HUES64 (cell line): ENCODE results near the gene TPRN.
A peak's percentile ranks its signal among the peaks of the same experiment; 100 is the strongest.
"Not testable (repeated sequence)": the region's sequence is repeated elsewhere in the genome, so short reads cannot be mapped to it uniquely, and the experiment has no call there.

Experiments
- H3K27ac ChIP-seq: 2 replicates; pipeline ENCODE4 v1.7.0; 2013; ENCODE audit warnings: low read depth, low read length, inconsistent platforms
- H3K27me3 ChIP-seq: 2 replicates; pipeline ENCODE4 v1.6.1; 2013; ENCODE audit warnings: mild to moderate bottlenecking, low read length; ENCODE audit not compliant: insufficient read depth
- H3K36me3 ChIP-seq: 2 replicates; pipeline ENCODE4 v1.6.1; 2013; ENCODE audit warnings: mild to moderate bottlenecking, low read length; ENCODE audit not compliant: insufficient read depth
- H3K4me1 ChIP-seq: 2 replicates; pipeline ENCODE4 v1.6.1; 2013; ENCODE audit warnings: mild to moderate bottlenecking, low read length, moderate library complexity; ENCODE audit not compliant: insufficient read depth
- H3K4me3 ChIP-seq: 2 replicates; pipeline ENCODE4 v1.5.1; 2013; ENCODE audit warnings: mild to moderate bottlenecking, low read length, moderate library complexity
- H3K9ac ChIP-seq: 2 replicates; pipeline ENCODE4 v1.6.1; 2013; ENCODE audit warnings: mild to moderate bottlenecking, low read depth, low read length
- H3K9me3 ChIP-seq: 2 replicates; pipeline ENCODE4 v1.6.1; 2013; ENCODE audit warnings: low read depth, low read length; ENCODE audit not compliant: insufficient read depth
- WGBS: fragments of 150-250, 120-280 bp; methylation state at CpG from one replicate; pipeline ENCODE4 v1.1.7; 2013; ENCODE audit warnings: missing lambda C conversion rate; 5-methylcytosine and 5-hydroxymethylcytosine counted together

The TPRN gene

DNA sequence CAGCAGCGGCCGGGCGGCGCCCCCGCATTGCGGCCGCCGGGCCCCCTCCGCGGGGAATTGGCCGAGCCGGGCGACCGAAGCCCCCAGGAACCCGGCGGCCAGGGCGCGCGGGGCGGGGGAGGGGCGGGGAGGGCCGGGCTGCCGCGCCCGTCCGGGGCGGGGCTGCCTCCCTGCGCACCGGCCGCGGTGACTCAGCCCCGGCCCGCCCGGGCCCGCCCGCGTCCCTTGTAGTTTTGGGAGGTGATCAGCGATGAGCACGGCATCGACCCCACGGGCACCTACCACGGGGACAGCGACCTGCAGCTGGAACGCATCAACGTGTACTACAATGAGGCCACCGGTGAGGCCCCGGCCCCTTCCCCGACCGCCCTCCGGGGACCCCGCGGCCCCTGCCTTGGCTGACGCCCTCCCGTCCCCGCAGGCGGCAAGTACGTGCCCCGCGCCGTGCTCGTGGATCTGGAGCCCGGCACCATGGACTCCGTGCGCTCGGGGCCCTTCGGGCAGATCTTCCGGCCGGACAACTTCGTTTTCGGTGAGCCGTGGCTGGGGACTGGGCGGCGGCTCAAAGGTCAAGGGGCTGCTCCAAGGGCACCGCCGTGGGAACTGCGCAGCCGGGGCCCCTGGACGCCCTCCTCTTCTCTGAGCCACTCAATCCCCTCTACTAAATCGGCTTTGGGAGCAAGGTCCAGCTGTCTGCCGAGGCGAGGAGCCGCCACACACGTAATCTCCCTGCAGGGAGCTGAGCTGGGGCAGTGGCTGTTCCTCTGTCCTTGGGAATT, 41.1 kb upstream of the TPRN start:
- Histone ChIP-seq H3K9ac (peak overlapping the region; percentile 82), H3K27ac (peak overlapping the region; percentile 61; the same call in 1 of the 2 replicates)

DNA sequence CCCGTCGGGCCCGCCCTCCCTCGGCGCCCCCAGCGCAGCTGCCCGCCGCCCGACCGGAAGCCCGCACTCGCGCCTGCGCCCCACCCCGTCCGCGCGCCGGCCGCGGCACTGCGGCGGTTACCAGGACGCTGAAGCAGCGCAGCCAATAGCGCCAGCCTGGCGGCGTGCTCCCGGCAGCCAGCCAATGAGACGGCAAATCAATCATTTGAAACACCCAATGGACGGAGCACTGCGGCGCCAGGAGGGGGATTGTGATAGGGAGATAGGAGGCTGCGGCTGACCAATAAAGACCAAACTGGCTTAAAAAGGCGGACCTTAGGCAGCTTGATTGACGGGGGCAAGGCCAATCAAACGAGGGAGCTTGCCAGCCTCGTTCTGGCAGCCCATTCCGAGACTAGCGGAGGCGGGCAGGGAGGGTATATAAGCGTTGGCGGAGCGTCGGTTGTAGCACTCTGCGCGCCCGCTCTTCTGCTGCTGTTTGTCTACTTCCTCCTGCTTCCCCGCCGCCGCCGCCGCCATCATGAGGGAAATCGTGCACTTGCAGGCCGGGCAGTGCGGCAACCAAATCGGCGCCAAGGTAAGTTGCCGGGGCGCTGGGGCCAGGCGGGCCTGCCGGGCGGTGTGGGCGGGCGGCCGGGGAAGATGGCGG, 40.4 kb upstream of the TPRN start, which contains the start of gene TUBB4B:
Gene TUBB4B (plus strand): TSS at position 447 of the 649 bp plus-strand sequence. CDS start 74 bp downstream, at position 521.
- peaks cover 22% of the 10 kb centered on the region for H3K36me3 ChIP-seq
- no peaks in the 10 kb centered on the region for H3K27me3 ChIP-seq
- H3K4me3 ChIP-seq: peak within 1 kb of the TSS; percentile 83
- peak within 1 kb of the TSS; percentile 95 for H3K27ac ChIP-seq
- H3K9me3 ChIP-seq: no peaks in the 10 kb centered on the region
- whole genome bisulfite sequencing: under 1% methylated on average over 67 of the region's 67 CpGs
- peak within 1 kb of the TSS; percentile 89 for H3K9ac ChIP-seq
- peaks cover 20% of the 10 kb centered on the region for H3K4me1 ChIP-seq

More for the DNA sequence above, 41.1 kb upstream of the TPRN start:
- peaks cover 22% of the 10 kb centered on the region for H3K36me3 ChIP-seq
- H3K9me3 ChIP-seq: no peaks in the 10 kb centered on the region
- H3K4me1 ChIP-seq: peaks cover 19% of the 10 kb centered on the region
- WGBS: 2% methylated on average over 83 of the region's 83 CpGs
- H3K27me3 ChIP-seq: no peaks in the 10 kb centered on the region
- peak overlapping the region; percentile 81 for H3K4me3 ChIP-seq

DNA sequence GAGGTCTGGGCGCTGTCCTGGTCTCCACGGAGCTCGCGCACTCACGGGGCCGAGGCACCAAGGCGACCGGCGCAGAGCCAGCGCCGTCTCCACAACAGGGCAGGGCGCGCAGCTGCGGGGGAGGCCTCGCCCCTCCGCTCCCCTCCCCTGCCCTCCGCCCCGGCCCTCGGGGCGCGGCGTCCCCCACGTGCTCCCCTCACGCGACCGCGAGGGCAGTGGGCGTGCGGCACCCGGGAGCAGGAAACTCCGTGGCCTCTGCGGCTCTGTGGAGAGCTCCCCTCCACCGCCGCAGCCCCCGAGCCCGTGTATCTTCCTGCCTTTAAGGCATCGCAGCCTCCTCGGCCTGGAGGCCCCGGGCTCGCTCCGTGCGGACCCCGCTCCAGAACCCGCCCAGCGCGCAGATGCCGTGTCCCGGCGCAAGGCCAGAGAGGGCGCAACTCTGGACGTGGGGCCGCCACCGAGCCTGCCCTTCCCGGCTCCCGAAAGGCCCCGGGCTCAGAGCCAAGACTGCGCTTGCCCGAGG, 39.8 kb upstream of the TPRN start:
- Histone ChIP-seq H3K4me3 (peak overlapping the region; percentile 83), H3K36me3 (peaks cover 22% of the 10 kb centered on the region), H3K9me3 (no peaks in the 10 kb centered on the region), H3K4me1 (peaks cover 20% of the 10 kb centered on the region), H3K27me3 (no peaks in the 10 kb centered on the region), H3K27ac (peak overlapping the region; percentile 95), H3K9ac (peak overlapping the region; percentile 89)
- under 1% methylated on average over 58 of the region's 58 CpGs for WGBS

DNA sequence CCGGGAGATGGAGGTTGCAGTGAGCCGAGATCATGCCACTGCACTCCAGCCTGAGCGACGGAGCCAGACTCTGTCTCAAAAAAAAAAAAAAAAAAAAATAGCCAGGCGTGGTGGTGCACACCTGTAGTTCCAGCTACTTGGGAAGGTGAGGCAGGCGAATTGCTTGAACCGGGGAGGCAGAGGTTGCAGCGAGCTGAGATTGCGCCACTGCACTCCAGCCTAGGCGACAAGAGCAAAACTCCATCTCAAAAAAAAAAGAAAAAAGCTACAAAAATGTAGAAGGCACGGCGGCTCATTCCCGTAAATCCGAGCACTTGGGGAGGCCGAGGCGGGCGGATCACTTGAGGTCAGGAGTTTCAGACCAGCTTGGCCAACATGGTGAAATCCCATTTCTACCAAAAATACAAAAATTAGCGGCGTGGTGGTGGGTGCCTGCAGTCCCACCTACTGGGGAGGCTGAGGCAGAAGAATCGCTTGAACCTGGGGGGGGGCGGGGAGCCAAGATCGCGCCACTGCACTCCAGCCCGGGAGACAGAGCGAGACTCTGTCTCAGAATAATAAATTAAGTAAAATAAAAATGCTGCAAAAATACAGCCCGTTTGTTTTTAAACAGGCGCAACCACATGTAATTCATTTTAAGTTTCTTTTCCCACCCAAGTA, 39.1 kb upstream of the TPRN start:
- Histone ChIP-seq H3K9ac (peak overlapping the region; percentile 89), H3K4me3 (peak overlapping the region; percentile 83), H3K4me1 (peaks cover 20% of the 10 kb centered on the region), H3K36me3 (peaks cover 22% of the 10 kb centered on the region), H3K27ac (peak overlapping the region; percentile 95)
- 69% methylated on average over 23 of the region's 27 CpGs for WGBS
- not testable (repeated sequence) for H3K27me3 ChIP-seq, H3K9me3 ChIP-seq

DNA sequence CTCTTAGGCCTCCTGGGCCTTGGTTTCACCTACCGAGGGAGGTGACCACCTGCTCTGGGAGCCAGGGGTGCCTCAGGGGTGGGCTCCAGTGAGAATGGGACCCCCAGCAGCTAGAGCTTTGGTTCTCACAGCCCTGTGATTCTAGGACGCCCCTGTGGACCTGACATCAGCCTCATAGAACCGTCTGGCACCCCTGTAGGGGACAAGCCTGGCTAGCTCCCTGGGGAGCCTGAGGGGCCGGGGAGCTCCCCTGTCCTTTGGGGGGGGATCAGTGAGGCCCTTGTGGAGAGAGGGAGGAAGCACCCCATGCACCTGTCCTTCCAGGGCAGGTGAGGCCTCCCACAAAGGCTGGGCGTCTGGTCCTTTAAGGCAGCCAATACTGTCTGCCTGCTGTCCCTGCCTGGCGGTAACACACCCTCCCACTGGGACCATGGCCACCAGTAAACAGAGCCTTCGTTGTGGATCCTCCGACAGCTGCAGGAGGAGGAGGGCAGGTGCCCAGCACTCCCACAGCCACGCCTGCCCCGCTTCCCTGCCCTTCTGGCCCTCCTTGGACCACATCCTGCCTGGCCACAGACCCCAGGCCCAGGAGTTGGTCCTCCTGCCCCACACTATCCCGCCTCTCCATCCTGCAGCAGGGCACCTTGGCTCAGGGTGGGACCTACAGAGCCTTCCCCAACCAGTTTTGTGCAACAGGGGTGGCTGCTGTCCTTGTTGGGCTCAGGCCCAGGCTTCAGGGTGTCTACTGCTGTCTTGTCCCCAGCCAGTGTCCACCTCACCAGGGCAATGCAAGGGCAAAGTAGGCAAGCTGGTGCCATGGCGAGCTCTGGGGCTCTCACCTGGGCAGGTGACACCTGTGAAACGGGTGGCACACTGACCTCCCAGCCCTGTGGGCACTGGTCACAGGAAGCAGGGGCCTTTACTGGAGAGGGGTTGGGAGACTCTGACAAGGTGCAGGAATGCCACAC, 37.5 kb upstream of the TPRN start:
- H3K9ac ChIP-seq: no peak overlapping the region

DNA sequence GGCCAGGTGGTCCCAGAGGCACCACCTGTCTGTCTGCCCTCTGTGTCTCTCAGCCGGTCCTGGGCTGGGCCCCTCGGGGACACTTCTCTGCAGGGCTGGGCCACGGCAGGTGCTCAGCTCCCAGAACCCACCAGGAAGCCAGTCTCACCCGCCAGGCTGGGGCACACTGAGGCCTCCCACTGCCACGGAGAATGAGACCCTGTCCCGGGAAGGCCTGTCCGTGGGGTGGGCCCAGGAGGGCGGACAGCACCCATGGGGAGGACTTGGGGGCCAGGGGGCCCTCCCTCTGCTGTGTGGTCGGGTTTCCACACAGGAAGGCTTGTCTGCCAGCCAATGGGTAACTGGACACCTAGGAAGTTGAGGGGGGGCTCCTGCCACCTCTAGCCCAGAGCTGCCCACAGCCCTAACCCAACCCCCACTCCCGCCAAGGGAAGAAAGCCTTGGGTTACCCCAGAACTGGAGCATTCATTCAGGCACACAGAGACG, 36.4 kb upstream of the TPRN start:
- peaks cover 6% of the 10 kb centered on the region for H3K4me1 ChIP-seq
- H3K9me3 ChIP-seq: no peaks in the 10 kb centered on the region
- H3K36me3 ChIP-seq: peaks cover 2% of the 10 kb centered on the region
- H3K27ac ChIP-seq: no peak overlapping the region
- no peak overlapping the region for H3K9ac ChIP-seq
- H3K27me3 ChIP-seq: no peaks in the 10 kb centered on the region
- 63% methylated on average over 11 of the region's 11 CpGs for WGBS
- H3K4me3 ChIP-seq: no peak overlapping the region

More for the DNA sequence above, 37.5 kb upstream of the TPRN start:
- Histone ChIP-seq H3K4me3 (no peak overlapping the region), H3K4me1 (peaks cover 10% of the 10 kb centered on the region), H3K9me3 (no peaks in the 10 kb centered on the region), H3K36me3 (peaks cover 12% of the 10 kb centered on the region), H3K27me3 (no peaks in the 10 kb centered on the region), H3K27ac (no peak overlapping the region)
- WGBS: 76% methylated on average over 13 of the region's 13 CpGs

DNA sequence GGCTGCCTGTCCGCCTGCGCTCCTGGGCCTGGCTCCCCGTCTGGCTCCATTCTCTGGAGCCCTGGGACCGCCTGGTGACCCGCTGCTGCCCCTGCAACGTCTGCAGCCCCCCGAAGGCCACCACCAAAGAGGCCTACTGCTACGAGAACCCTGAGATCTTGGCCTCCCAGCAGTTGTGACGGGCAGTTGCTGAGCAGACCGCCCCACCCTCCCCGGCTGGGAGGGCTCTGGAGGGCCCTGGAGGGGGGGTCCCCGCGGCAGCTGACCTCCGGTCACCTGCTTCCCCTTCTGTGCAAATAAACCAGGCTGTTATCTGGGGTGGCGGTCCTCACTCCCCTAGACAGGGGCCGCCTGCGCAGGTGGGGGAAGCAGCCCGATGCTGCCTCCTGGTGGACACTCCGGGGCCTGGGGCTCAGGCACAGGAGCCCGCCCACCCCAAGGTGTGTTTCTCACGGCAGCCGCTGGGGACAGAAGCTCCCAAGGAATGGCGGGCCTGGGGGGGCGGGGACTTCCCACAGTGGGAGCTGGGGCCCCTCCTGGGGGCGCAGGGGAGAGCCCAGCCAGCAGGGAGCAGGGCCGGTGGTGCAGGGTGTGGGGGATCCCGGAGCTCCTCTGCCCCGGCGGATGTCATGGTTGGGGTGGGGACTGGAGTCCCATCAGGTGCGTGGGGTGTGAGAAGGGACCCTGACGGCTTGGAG, 35.8 kb upstream of the TPRN start:
- 32% methylated on average over 31 of the region's 31 CpGs for WGBS
- H3K27ac ChIP-seq: no peak overlapping the region
- H3K4me3 ChIP-seq: no peak overlapping the region

DNA sequence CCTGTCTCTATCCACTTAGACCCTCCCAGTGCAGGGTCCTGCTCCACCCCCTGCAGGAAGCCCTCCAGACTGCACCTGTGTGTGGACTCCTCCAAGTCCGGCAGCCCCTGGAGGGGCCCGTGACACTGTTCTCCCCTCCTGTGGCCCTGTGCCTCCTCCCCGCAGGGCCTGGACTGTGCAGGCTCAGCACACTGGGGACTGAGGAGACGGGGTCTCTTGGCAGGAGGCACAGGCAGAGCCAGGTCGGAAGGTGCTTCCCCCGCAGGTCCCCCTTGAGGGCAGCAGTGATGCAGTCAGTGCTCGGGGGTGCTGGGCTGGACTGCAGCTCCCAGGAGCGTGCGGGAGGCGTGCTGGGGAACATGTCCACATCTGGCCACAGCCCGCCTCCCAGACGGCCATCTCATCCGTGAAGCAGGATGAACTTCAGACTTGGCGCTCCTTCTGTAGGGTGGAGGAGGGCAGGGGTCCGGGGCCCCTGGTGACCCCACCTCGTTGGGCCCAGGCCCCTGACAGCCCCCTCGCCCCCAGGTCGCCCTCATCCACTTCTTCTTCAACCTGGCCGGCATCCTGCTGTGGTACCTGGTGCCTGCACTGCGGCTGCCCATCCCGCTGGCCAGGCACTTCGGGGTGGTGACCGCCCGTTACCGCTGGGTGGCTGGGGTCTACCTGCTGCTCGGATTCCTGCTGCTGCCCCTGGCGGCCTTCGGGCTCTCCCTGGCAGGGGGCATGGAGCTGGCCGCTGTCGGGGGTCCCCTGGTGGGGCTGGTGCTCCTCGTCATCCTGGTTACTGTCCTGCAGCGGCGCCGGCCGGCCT, 35.1 kb upstream of the TPRN start:
- H3K4me1 ChIP-seq: peaks cover 6% of the 10 kb centered on the region
- no peak overlapping the region for H3K27ac ChIP-seq
- 84% methylated on average over 35 of the region's 35 CpGs for WGBS
- no peak overlapping the region for H3K4me3 ChIP-seq
- H3K9me3 ChIP-seq: no peaks in the 10 kb centered on the region
- no peaks in the 10 kb centered on the region for H3K27me3 ChIP-seq
- no peak overlapping the region for H3K9ac ChIP-seq
- no peaks in the 10 kb centered on the region for H3K36me3 ChIP-seq

More for the DNA sequence above, 35.8 kb upstream of the TPRN start:
- no peaks in the 10 kb centered on the region for H3K27me3 ChIP-seq
- no peaks in the 10 kb centered on the region for H3K36me3 ChIP-seq
- no peak overlapping the region for H3K9ac ChIP-seq
- H3K9me3 ChIP-seq: no peaks in the 10 kb centered on the region
- H3K4me1 ChIP-seq: peaks cover 6% of the 10 kb centered on the region

DNA sequence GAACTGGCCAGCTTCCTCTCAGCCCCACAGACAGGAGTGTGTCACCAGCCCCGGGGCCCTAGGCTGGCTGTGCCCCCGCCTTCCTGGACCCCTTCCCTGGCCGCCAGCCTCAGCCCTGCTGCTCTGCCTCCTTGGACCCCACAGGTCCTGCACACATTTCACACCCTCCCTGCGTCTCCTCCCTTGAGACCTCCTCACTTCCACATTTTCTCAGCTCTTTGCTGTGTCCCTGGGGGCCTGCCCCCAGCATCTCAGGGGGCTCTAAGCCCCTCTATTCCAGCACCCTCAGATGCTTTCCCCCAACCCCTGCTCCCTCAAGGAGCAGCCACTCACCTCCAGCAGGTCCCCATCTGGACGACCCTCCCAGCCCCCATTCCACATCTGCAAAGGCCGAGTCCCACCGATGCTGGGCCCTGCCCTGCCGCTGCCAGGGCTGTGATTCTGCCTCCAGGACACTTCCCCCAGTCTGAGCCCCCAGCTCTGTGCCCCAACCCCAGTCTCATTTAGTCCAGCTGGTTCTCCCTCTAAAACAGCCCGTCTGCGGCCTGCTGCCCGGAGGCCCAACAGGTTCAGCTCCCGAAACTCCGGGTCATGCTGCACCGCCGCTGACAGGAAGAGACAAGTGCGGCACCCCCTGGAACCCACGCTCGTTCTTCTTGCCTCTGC, 34.4 kb upstream of the TPRN start:
- no peak overlapping the region for H3K9ac ChIP-seq
- no peaks in the 10 kb centered on the region for H3K36me3 ChIP-seq
- 89% methylated on average over 17 of the region's 18 CpGs for WGBS
- H3K4me1 ChIP-seq: peaks cover 6% of the 10 kb centered on the region
- no peak overlapping the region for H3K27ac ChIP-seq
- H3K27me3 ChIP-seq: no peaks in the 10 kb centered on the region
- no peak overlapping the region for H3K4me3 ChIP-seq
- no peaks in the 10 kb centered on the region for H3K9me3 ChIP-seq
